Vagina (tissue), 2 donors: ENCODE results near the gene VPS8. TPM values are rescaled to one million over a fixed set of nuclear protein-coding genes. Genes with fewer than 3 reads are reported as not detected.

Experiments used
- DNase-seq, 2 donors: peaks; one replicate each; pipeline ENCODE4 v3.0.0-alpha.2; 2017; ENCODE audit errors: extremely low spot score in 2 of 2
- H3K27ac ChIP-seq: fragments of 200-600 bp; sonication (generic); one replicate; pipeline ENCODE4 v1.5.1; 2019
- H3K27me3 ChIP-seq: fragments of 200-600 bp; sonication (generic); one replicate; pipeline ENCODE4 v1.5.1; 2019
- H3K36me3 ChIP-seq, 2 donors: fragments of 200-600 bp; sonication (generic); one replicate each; pipeline ENCODE4 v1.5.1; 2017 to 2019
- H3K4me1 ChIP-seq: fragments of 200-600 bp; sonication (generic); one replicate; pipeline ENCODE4 v1.5.1; 2019
- H3K4me3 ChIP-seq, 2 donors: fragments of 200-600 bp; sonication (generic); 1 replicate in 1 of 2; 2 replicates in 1 of 2; pipeline ENCODE4 v1.5.1; 2016 to 2019
- H3K9me3 ChIP-seq: fragments of 200-600 bp; sonication (generic); one replicate; pipeline ENCODE4 v1.5.1; 2019
- CTCF ChIP-seq, 3 experiments: fragments of 450-650 bp in 2 of 3; fragments of 200-600 bp in 1 of 3; sonication (generic) in 1 of 3; IDR thresholded peaks; one replicate each; pipeline ENCODE4 v1.5.1; 2017 to 2019; ENCODE audit warnings: antibody characterized with exemption in 3 of 3, mild to moderate bottlenecking in 2 of 3, moderate library complexity in 2 of 3
- POLR2A ChIP-seq, 2 donors: fragments of 450-650 bp; IDR thresholded peaks; one replicate each; pipeline ENCODE4 v1.6.1; 2017; ENCODE audit warnings: antibody characterized with exemption in 2 of 2, mild to moderate bottlenecking in 2 of 2, moderate library complexity in 2 of 2
- POLR2AphosphoS5 ChIP-seq, 2 donors: sonication (generic); formaldehyde crosslinking; IDR thresholded peaks; one replicate each; pipeline ENCODE4 v1.9.0; 2017; ENCODE audit warnings: antibody characterized with exemption in 2 of 2, mild to moderate bottlenecking in 2 of 2, low read depth in 1 of 2; ENCODE audit not compliant: insufficient read depth in 1 of 2
- intact Hi-C: fragments of 100-400 bp; cut with DNase I; formaldehyde crosslinking; loops from one replicate; pipeline ENCODE4 v1.15.1; 2023
- total RNA-seq: library from RNA; depleted of rRNA; stranded (reverse); fragments of >200 nt; gene quantifications from one replicate; pipeline ENCODE4 v1.2.3, GENCODE V29; 2016

The VPS8 gene
- total RNA-seq, 1 donor from 2014 or later: 52.3 TPM

DNA sequence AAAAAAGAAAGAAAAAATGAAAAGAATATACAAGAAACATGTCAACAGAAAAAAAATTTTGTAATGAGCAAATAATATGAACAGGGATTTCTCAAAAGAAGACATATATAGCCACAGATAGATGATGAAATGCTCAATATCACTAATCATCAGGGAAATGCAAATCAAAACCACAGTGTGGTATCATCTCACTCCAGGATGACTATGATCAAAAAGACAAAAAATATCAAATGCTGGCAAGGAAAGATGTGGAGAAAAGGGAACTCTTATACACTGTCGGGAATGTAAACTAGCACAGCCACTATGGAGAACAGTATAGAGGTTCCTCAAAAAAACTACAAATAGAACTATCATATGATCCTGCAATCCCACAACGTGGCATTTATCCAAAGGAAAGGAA, 246.8 kb downstream of the VPS8 start:
- Histone ChIP-seq H3K27me3 (no peaks in the 10 kb centered on the region), H3K9me3 (peaks cover 4% of the 10 kb centered on the region), H3K4me3 (no peak overlapping the region), H3K36me3 (peaks cover 0 to 6% of the 10 kb centered on the region in 2 donors), H3K27ac (no peak overlapping the region), H3K4me1 (no peaks in the 10 kb centered on the region)
- intact Hi-C loops: no loop called here
- no peak for DNase-seq
- TF ChIP-seq POLR2AphosphoS5 (IDR thresholded peaks at IDR 0.05; ENCODE audit: insufficient read depth in 1 of 2, low read depth in 1 of 2) (no peak), POLR2A (IDR thresholded peaks at IDR 0.05) (no peak), CTCF (IDR thresholded peaks at IDR 0.05) (no peak)

DNA sequence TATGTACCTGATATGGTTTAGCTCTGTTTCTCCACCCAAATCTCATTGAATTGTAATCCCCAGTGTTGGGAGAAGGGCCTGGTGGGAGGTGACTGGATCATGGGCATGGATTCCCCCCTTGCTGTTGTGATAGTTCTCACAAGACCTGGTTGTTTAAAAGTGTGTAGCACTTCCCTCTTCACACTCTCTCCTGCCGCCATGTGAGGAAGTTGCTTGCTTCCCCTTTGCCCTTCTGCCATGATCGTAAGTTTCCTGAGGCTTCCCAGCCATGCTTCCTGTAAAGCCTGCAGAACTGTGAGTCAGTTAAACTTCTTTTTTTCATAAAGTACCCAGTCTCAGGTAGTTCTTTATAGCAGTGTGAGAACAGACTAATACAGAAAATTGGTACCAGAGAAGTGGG, 247.8 kb downstream of the VPS8 start:
- H3K36me3 ChIP-seq: no peaks in the 10 kb centered on the region
- H3K27ac ChIP-seq: no peak overlapping the region
- intact Hi-C loops: no loop called here
- H3K4me1 ChIP-seq: no peaks in the 10 kb centered on the region
- H3K4me3 ChIP-seq: no peak overlapping the region
- TF ChIP-seq POLR2AphosphoS5 (IDR thresholded peaks at IDR 0.05; ENCODE audit: insufficient read depth in 1 of 2, low read depth in 1 of 2) (no peak), CTCF (IDR thresholded peaks at IDR 0.05) (no peak), POLR2A (IDR thresholded peaks at IDR 0.05) (no peak)
- H3K9me3 ChIP-seq: peaks cover 4% of the 10 kb centered on the region
- no peaks in the 10 kb centered on the region for H3K27me3 ChIP-seq
- DNase-seq: no peak

- Histone ChIP-seq H3K4me1 (no peaks in the 10 kb centered on the region), H3K27ac (no peak overlapping the region), H3K9me3 (peaks cover 4% of the 10 kb centered on the region), H3K27me3 (no peaks in the 10 kb centered on the region), H3K4me3 (no peak overlapping the region), H3K36me3 (no peaks in the 10 kb centered on the region)
- no peak for TF ChIP-seq CTCF (IDR thresholded peaks at IDR 0.05)
- TF ChIP-seq POLR2AphosphoS5 (IDR thresholded peaks at IDR 0.05; ENCODE audit: insufficient read depth in 1 of 2, low read depth in 1 of 2): no peak
- no peak for TF ChIP-seq POLR2A (IDR thresholded peaks at IDR 0.05)
- DNase-seq: peak in 1 of 2 donors; percentile 49
- intact Hi-C loops: no loop called here
These were observed 248.7 kb downstream of the VPS8 start for GRCh38 chr3:185060655-185061054.

DNA sequence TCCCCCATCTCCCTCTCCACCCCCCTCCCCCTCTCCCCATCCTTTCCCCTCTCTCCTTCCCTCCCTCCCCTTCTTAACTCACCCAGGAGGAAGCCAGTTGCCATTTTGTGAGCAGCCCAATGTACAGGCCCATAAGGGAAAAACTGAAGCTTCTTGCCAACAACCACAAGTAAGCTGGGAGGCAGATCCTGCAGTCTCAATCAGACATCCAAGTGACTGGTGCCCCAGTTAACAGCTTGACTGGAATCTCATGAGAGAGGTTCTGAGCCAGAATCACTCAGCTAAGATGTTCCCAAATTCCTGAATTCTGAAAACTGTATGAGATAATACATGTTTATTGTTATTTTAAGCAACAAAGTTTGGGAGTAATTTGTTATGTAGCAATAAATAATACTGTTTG, 250.2 kb downstream of the VPS8 start:
- no peaks in the 10 kb centered on the region for H3K9me3 ChIP-seq
- H3K27ac ChIP-seq: no peak overlapping the region
- H3K36me3 ChIP-seq: no peaks in the 10 kb centered on the region
- DNase-seq: peak in 1 of 2 donors; percentile 44
- no peaks in the 10 kb centered on the region for H3K27me3 ChIP-seq
- H3K4me3 ChIP-seq: no peak overlapping the region
- TF ChIP-seq POLR2A (IDR thresholded peaks at IDR 0.05) (no peak), CTCF (IDR thresholded peaks at IDR 0.05) (no peak), POLR2AphosphoS5 (IDR thresholded peaks at IDR 0.05; ENCODE audit: insufficient read depth in 1 of 2, low read depth in 1 of 2) (no peak)
- intact Hi-C loops: no loop called here
- H3K4me1 ChIP-seq: no peaks in the 10 kb centered on the region

DNA sequence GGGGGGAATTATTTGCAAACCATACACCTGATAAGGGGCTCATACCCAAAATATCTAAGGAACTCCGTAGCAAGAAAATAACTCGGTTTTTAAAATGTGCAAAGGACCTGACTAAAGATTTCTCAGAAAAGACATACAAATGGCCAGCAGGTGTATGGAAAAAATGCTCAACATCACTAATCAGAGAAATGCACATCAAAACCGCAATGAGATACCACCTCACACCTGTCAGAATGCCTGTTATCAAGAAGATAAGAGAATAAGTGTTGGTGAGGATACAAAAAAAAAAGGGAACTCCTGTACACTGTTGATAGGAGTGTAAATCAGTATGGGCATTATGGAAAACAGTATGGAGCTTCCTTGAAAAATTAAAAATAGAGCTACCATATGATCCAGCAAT, 251.5 kb downstream of the VPS8 start:
- H3K4me1 ChIP-seq: no peaks in the 10 kb centered on the region
- no peak for DNase-seq
- H3K36me3 ChIP-seq: no peaks in the 10 kb centered on the region
- no peaks in the 10 kb centered on the region for H3K27me3 ChIP-seq
- no peak overlapping the region for H3K27ac ChIP-seq
- intact Hi-C loops: no loop called here
- TF ChIP-seq CTCF (IDR thresholded peaks at IDR 0.05) (no peak), POLR2AphosphoS5 (IDR thresholded peaks at IDR 0.05; ENCODE audit: insufficient read depth in 1 of 2, low read depth in 1 of 2) (no peak), POLR2A (IDR thresholded peaks at IDR 0.05) (no peak)
- no peaks in the 10 kb centered on the region for H3K9me3 ChIP-seq
- H3K4me3 ChIP-seq: no peak overlapping the region
